Naive B cell (primary cell): ENCODE measurements around the gene PCDHA11. TPM values are rescaled to one million over a fixed set of nuclear protein-coding genes. Genes with fewer than 3 reads are reported as not detected.
A peak's percentile ranks its signal among the peaks of the same experiment; 100 is the strongest.
"Not testable (repeated sequence)": the region's sequence is repeated elsewhere in the genome, so short reads cannot be mapped to it uniquely, and the experiment has no call there.

ENCODE experiments used
- ATAC-seq, 2 donors: fragments of 150-1000 bp; cut with Tn5 transposase; 2 replicates each; pipeline ENCODE4 v1.10.0; 2021; ENCODE audit warnings: low read depth in 2 of 2, mild to moderate bottlenecking in 2 of 2, moderate library complexity in 2 of 2
- DNase-seq: peaks from one replicate; pipeline ENCODE4 v3.0.0; 2022
- H3K27ac Mint-ChIP-seq, 6 donors: one replicate each; pipeline ENCODE4 v1.8.0; 2020 to 2022; ENCODE audit warnings: mild to moderate bottlenecking in 6 of 6, mixed read lengths in 6 of 6, moderate library complexity in 5 of 6, inconsistent platforms in 2 of 6
- H3K27me3 Mint-ChIP-seq, 3 donors: one replicate each; pipeline ENCODE4 v1.8.0; 2021 to 2022; ENCODE audit warnings: mixed read lengths in 3 of 3, mild to moderate bottlenecking in 1 of 3
- H3K36me3 Mint-ChIP-seq, 2 donors: one replicate each; pipeline ENCODE4 v1.8.0; 2020 to 2022; ENCODE audit warnings: mixed read lengths in 2 of 2, inconsistent platforms in 1 of 2, mild to moderate bottlenecking in 1 of 2
- H3K4me1 Mint-ChIP-seq, 3 donors: one replicate each; pipeline ENCODE4 v1.8.0; 2020 to 2022; ENCODE audit warnings: mixed read lengths in 3 of 3, inconsistent platforms in 1 of 3, mild to moderate bottlenecking in 1 of 3, moderate library complexity in 1 of 3
- H3K4me3 Mint-ChIP-seq, 8 donors: one replicate each; pipeline ENCODE4 v1.8.0; 2020 to 2022; ENCODE audit warnings: mild to moderate bottlenecking in 8 of 8, mixed read lengths in 8 of 8, moderate library complexity in 8 of 8, inconsistent platforms in 2 of 8
- H3K9me3 Mint-ChIP-seq, 7 donors: one replicate each; pipeline ENCODE4 v1.8.0; 2020 to 2022; ENCODE audit warnings: mixed read lengths in 7 of 7, mild to moderate bottlenecking in 5 of 7, inconsistent platforms in 2 of 7, moderate library complexity in 1 of 7
- polyA plus RNA-seq, 6 donors: library from polyadenylated mRNA; unstranded; fragments of 300-500 nt; fragmentation: Illumina TruSeq; gene quantifications; one replicate each; pipeline ENCODE4 v1.2.3, GENCODE V29; 2021; ENCODE audit warnings: low read depth in 6 of 6

Gene PCDHA11
- polyA plus RNA-seq, 6 donors from 2014 or later: not detected

- Mint-ChIP-seq H3K4me3 (no peak overlapping the region), H3K4me1 (no peaks in the 10 kb centered on the region), H3K9me3 (peaks cover 0 to 32% (median 11%) of the 10 kb centered on the region in 7 donors), H3K27ac (no peak overlapping the region), H3K36me3 (peaks cover 0 to 5% of the 10 kb centered on the region in 2 donors), H3K27me3 (peaks cover 8 to 18% (median 10%) of the 10 kb centered on the region in 3 donors)
- DNase-seq (no peak), ATAC-seq (no peak)
Observed at GRCh38 chr5:140862441-140863295, 6.1 kb upstream of the PCDHA11 start.

- Mint-ChIP-seq H3K9me3 (peaks cover 0 to 30% (median 16%) of the 10 kb centered on the region in 7 donors), H3K27me3 (peaks cover 3 to 23% (median 12%) of the 10 kb centered on the region in 3 donors), H3K36me3 (peaks cover 0 to 4% of the 10 kb centered on the region in 2 donors), H3K4me1 (peaks cover 0 to 2% (median 0%) of the 10 kb centered on the region in 3 donors), H3K4me3 (peak overlapping the region in 1 of 8 donors; percentile 4), H3K27ac (peak overlapping the region in 1 of 6 donors; percentile 51)
- no peak for ATAC-seq
- no peak for DNase-seq
Observed at GRCh38 chr5:140869555-140869886, 764 bp downstream of the PCDHA11 start.

- Mint-ChIP-seq H3K27me3 (peaks cover 0 to 24% (median 17%) of the 10 kb centered on the region in 3 donors), H3K27ac (no peak overlapping the region), H3K4me3 (no peak overlapping the region), H3K36me3 (peaks cover 0 to 4% of the 10 kb centered on the region in 2 donors), H3K9me3 (peaks cover 0 to 37% (median 24%) of the 10 kb centered on the region in 7 donors), H3K4me1 (peaks cover 0 to 2% (median 0%) of the 10 kb centered on the region in 3 donors)
- ATAC-seq (no peak), DNase-seq (no peak)
Observed at GRCh38 chr5:140870221-140871201, 1.8 kb downstream of the PCDHA11 start.

GRCh38 chr5:140875085-140876065, 6.6 kb downstream of the PCDHA11 start, which contains the start of gene PCDHA12:
Gene PCDHA12 (plus strand): TSS chr5:140875308. CDS start chr5:140875473, 165 bp downstream.
- Mint-ChIP-seq H3K27ac (peak within 1 kb of the TSS in 2 of 6 donors; percentile 27 to 71), H3K4me3 (peak within 1 kb of the TSS in 2 of 8 donors; percentile 10 to 13), H3K4me1 (no peaks in the 10 kb centered on the region), H3K9me3 (peaks cover 3 to 51% (median 33%) of the 10 kb centered on the region in 7 donors), H3K36me3 (peaks cover 4 to 8% of the 10 kb centered on the region in 2 donors), H3K27me3 (peaks cover 19 to 39% (median 29%) of the 10 kb centered on the region in 3 donors)
- ATAC-seq (no peak), DNase-seq (no peak)

GRCh38 chr5:140876541-140877261, 7.9 kb downstream of the PCDHA11 start:
- not testable (repeated sequence) for DNase-seq, H3K4me1 Mint-ChIP-seq, ATAC-seq, H3K27ac Mint-ChIP-seq, H3K4me3 Mint-ChIP-seq
- Mint-ChIP-seq H3K9me3 (peaks cover 9 to 62% (median 38%) of the 10 kb centered on the region in 7 donors), H3K36me3 (peaks cover 8 to 14% of the 10 kb centered on the region in 2 donors), H3K27me3 (peaks cover 29 to 45% (median 40%) of the 10 kb centered on the region in 3 donors)

- DNase-seq (no peak), ATAC-seq (no peak)
- no peaks in the 10 kb centered on the region for H3K4me1 Mint-ChIP-seq
- peaks cover 9 to 62% (median 37%) of the 10 kb centered on the region in 7 donors for H3K9me3 Mint-ChIP-seq
- no peak overlapping the region for H3K27ac Mint-ChIP-seq
- peaks cover 31 to 50% (median 44%) of the 10 kb centered on the region in 3 donors for H3K27me3 Mint-ChIP-seq
- H3K4me3 Mint-ChIP-seq: no peak overlapping the region
- peaks cover 12 to 14% of the 10 kb centered on the region in 2 donors for H3K36me3 Mint-ChIP-seq
Observed at GRCh38 chr5:140877262-140877581, 8.5 kb downstream of the PCDHA11 start.

- DNase-seq (no peak), ATAC-seq (no peak)
- peak within 1 kb of the TSS in 2 of 6 donors; percentile 3 to 4 for H3K27ac Mint-ChIP-seq
- H3K9me3 Mint-ChIP-seq: peaks cover 8 to 52% (median 33%) of the 10 kb centered on the region in 7 donors
- peaks cover 8 to 14% of the 10 kb centered on the region in 2 donors for H3K36me3 Mint-ChIP-seq
- H3K27me3 Mint-ChIP-seq: peaks cover 29 to 41% (median 31%) of the 10 kb centered on the region in 3 donors
- no peaks in the 10 kb centered on the region for H3K4me1 Mint-ChIP-seq
- H3K4me3 Mint-ChIP-seq: no peak within 1 kb of the TSS
Observed at GRCh38 chr5:140881889-140882590, 13.3 kb downstream of the PCDHA11 start, which contains the start of gene PCDHA13. Gene PCDHA13 (plus strand): TSS chr5:140882124. CDS start chr5:140882269, 145 bp downstream.

GRCh38 chr5:140882591-140882899, 13.8 kb downstream of the PCDHA11 start:
- DNase-seq: no peak
- no peak overlapping the region for H3K4me3 Mint-ChIP-seq
- no peaks in the 10 kb centered on the region for H3K4me1 Mint-ChIP-seq
- H3K36me3 Mint-ChIP-seq: peaks cover 12 to 14% of the 10 kb centered on the region in 2 donors
- H3K27ac Mint-ChIP-seq: no peak overlapping the region
- no peak for ATAC-seq
- H3K9me3 Mint-ChIP-seq: peaks cover 9 to 53% (median 36%) of the 10 kb centered on the region in 7 donors
- peaks cover 31 to 44% (median 33%) of the 10 kb centered on the region in 3 donors for H3K27me3 Mint-ChIP-seq

GRCh38 chr5:140883373-140883772, 14.6 kb downstream of the PCDHA11 start:
- Mint-ChIP-seq H3K27ac (no peak overlapping the region), H3K9me3 (peaks cover 9 to 47% (median 36%) of the 10 kb centered on the region in 7 donors), H3K27me3 (peaks cover 31 to 45% (median 34%) of the 10 kb centered on the region in 3 donors), H3K4me3 (no peak overlapping the region), H3K36me3 (peaks cover 12 to 14% of the 10 kb centered on the region in 2 donors), H3K4me1 (no peaks in the 10 kb centered on the region)
- no peak for ATAC-seq
- DNase-seq: no peak

GRCh38 chr5:140883927-140884697, 15.4 kb downstream of the PCDHA11 start:
- Mint-ChIP-seq H3K9me3 (peaks cover 5 to 47% (median 36%) of the 10 kb centered on the region in 7 donors), H3K4me3 (no peak overlapping the region), H3K36me3 (peaks cover 12 to 14% of the 10 kb centered on the region in 2 donors), H3K4me1 (no peaks in the 10 kb centered on the region), H3K27ac (no peak overlapping the region), H3K27me3 (peaks cover 25 to 40% (median 29%) of the 10 kb centered on the region in 3 donors)
- no peak for ATAC-seq
- DNase-seq: no peak

GRCh38 chr5:140916325-140916724, 47.6 kb downstream of the PCDHA11 start:
- H3K27me3 Mint-ChIP-seq: peaks cover 0 to 6% (median 0%) of the 10 kb centered on the region in 3 donors
- H3K27ac Mint-ChIP-seq: no peak overlapping the region
- no peak for DNase-seq
- no peaks in the 10 kb centered on the region for H3K36me3 Mint-ChIP-seq
- H3K4me3 Mint-ChIP-seq: no peak overlapping the region
- H3K9me3 Mint-ChIP-seq: peaks cover 10 to 37% (median 15%) of the 10 kb centered on the region in 7 donors
- no peak for ATAC-seq
- no peaks in the 10 kb centered on the region for H3K4me1 Mint-ChIP-seq
